Gastrocnemius medialis (tissue), 4 donors: ENCODE results near the gene RASSF1. TPM values are rescaled to one million over a fixed set of nuclear protein-coding genes. Genes with fewer than 3 reads are reported as not detected.
A peak's percentile ranks its signal among the peaks of the same experiment; 100 is the strongest.

Experiments used
- ATAC-seq, 2 donors: fragments of 150-250 bp; one replicate each; pipeline ENCODE4 v1.9.1; 2016
- DNase-seq, 2 donors: peaks; one replicate each; pipeline ENCODE4 v3.0.0-alpha.2; 2019
- H3K27ac ChIP-seq, 4 donors: fragments of 200-600 bp; sonication (generic); 1 replicate in 1 of 4; 2 replicates in 3 of 4; pipeline ENCODE4 v1.5.1; 2016 to 2018; ENCODE audit warnings: mild to moderate bottlenecking in 2 of 4, moderate library complexity in 1 of 4
- H3K27me3 ChIP-seq, 3 donors: fragments of 200-600 bp; sonication (generic) in 2 of 3; 1 replicate in 1 of 3; 2 replicates in 2 of 3; pipeline versions ENCODE4 v1.5.1 to v1.6.0; 2016 to 2019; ENCODE audit warnings: mild to moderate bottlenecking in 1 of 3, moderate library complexity in 1 of 3
- H3K36me3 ChIP-seq, 2 donors: fragments of 200-600 bp; sonication (generic) in 1 of 2; one replicate each; pipeline ENCODE4 v1.5.1; 2017 to 2018
- H3K4me1 ChIP-seq, 2 donors: fragments of 200-600 bp; sonication (generic) in 1 of 2; one replicate each; pipeline ENCODE4 v1.5.1; 2016 to 2017; ENCODE audit warnings: mild to moderate bottlenecking in 2 of 2
- H3K4me3 ChIP-seq, 4 donors: fragments of 200-600 bp; sonication (generic) in 3 of 4; 1 replicate in 1 of 4; 2 replicates in 3 of 4; pipeline ENCODE4 v1.5.1; 2016 to 2019; ENCODE audit warnings: mild to moderate bottlenecking in 2 of 4
- H3K9me3 ChIP-seq, 3 donors: fragments of 200-600 bp; sonication (generic) in 2 of 3; 1 replicate in 1 of 3; 2 replicates in 2 of 3; pipeline ENCODE4 v1.5.1; 2016 to 2019
- CTCF ChIP-seq, 5 experiments: fragments of 450-650 bp in 3 of 5; fragments of 200-600 bp in 2 of 5; sonication (generic) in 2 of 5; IDR thresholded peaks in 4 of 5; conservative IDR thresholded peaks in 1 of 5; 1 replicate in 4 of 5; 2 replicates in 1 of 5; pipeline ENCODE4 v1.5.1; 2016 to 2019; ENCODE audit warnings: antibody characterized with exemption in 5 of 5, mild to moderate bottlenecking in 3 of 5, moderate library complexity in 3 of 5
- POLR2A ChIP-seq, 2 donors: fragments of 450-650 bp; IDR thresholded peaks; one replicate each; pipeline ENCODE4 v1.6.1; 2017; ENCODE audit warnings: antibody characterized with exemption in 2 of 2, mild to moderate bottlenecking in 2 of 2, moderate library complexity in 2 of 2
- in situ Hi-C, 4 donors: fragments of 200-750 bp; cut with MboI; loops; one replicate each; pipeline versions ENCODE4 v1.15.0 to v1.8.0; 2017; ENCODE audit warnings: low sequenced_read_pairs in 4 of 4
- intact Hi-C: fragments of 100-400 bp; cut with DNase I; formaldehyde crosslinking; loops from one replicate; pipeline ENCODE4 v1.15.1; 2023; ENCODE audit warnings: low total_unique reads
- total RNA-seq, 4 donors: library from RNA; depleted of rRNA; stranded (reverse); fragments of >200 nt; gene quantifications; one replicate each; pipeline versions ENCODE4 v1.1.0 to v1.2.3, GENCODE V29; 2016

The RASSF1 gene
- total RNA-seq, 4 donors from 2014 or later, result 13.3 to 22.5 (median 18.0) TPM

- ATAC-seq (no peak), DNase-seq (no peak)
- H3K27me3 ChIP-seq, result no peaks in the 10 kb centered on the region
- intact Hi-C loops (no loop called here), in situ Hi-C loops (loop anchor here in 1 of 4 donors (25.0 kb wide), 1 partner anchor 357 kb away; the partner anchor contains the start of genes MON1A and RBM6)
- H3K27ac ChIP-seq, result peak overlapping the region in 3 of 4 donors; percentile 97 to 98 (median 97)
- no peak overlapping the region for H3K4me3 ChIP-seq
- TF ChIP-seq CTCF (IDR thresholded peaks at IDR 0.05 in 4 of 5, conservative IDR thresholded peaks at IDR 0.05 in 1 of 5) (no peak), POLR2A (IDR thresholded peaks at IDR 0.05) (no peak)
- H3K36me3 ChIP-seq, result peaks cover 0 to 22% of the 10 kb centered on the region in 2 donors
- peaks cover 28 to 35% of the 10 kb centered on the region in 2 donors for H3K4me1 ChIP-seq
- H3K9me3 ChIP-seq, result no peaks in the 10 kb centered on the region
These were observed 46.5 kb downstream of the RASSF1 start for GRCh38 chr3:50294089-50294488.

- Histone ChIP-seq H3K4me1 (peaks cover 22 to 28% of the 10 kb centered on the region in 2 donors), H3K36me3 (peaks cover 0 to 30% of the 10 kb centered on the region in 2 donors), H3K27ac (peak overlapping the region; percentile 97 to 99 (median 98)), H3K27me3 (no peaks in the 10 kb centered on the region), H3K9me3 (no peaks in the 10 kb centered on the region), H3K4me3 (peak overlapping the region; percentile 60 to 96 (median 94))
- DNase-seq (peak in 1 of 2 donors; percentile 49), ATAC-seq (peak in 1 of 2 donors; percentile 1)
- TF ChIP-seq POLR2A (IDR thresholded peaks at IDR 0.05), result no peak
- no peak for TF ChIP-seq CTCF (IDR thresholded peaks at IDR 0.05 in 4 of 5, conservative IDR thresholded peaks at IDR 0.05 in 1 of 5)
- intact Hi-C loops, result no loop called here
- in situ Hi-C loops, result loop anchor here in 1 of 4 donors (25.0 kb wide), 1 partner anchor 356 kb away; the partner anchor contains the start of genes MON1A and RBM6
These were observed 47.4 kb downstream of the RASSF1 start for GRCh38 chr3:50293079-50293801.

- Histone ChIP-seq H3K36me3 (peaks cover 0 to 38% of the 10 kb centered on the region in 2 donors), H3K27me3 (no peaks in the 10 kb centered on the region), H3K4me1 (peaks cover 20 to 23% of the 10 kb centered on the region in 2 donors), H3K27ac (peak within 1 kb of the TSS; percentile 97 to 99 (median 98)), H3K9me3 (no peaks in the 10 kb centered on the region), H3K4me3 (peak within 1 kb of the TSS; percentile 81 to 96 (median 94))
- peak; percentile 87 for ATAC-seq
- intact Hi-C loops, result no loop called here
- TF ChIP-seq POLR2A (IDR thresholded peaks at IDR 0.05) (peak; percentile 82 to 87), CTCF (IDR thresholded peaks at IDR 0.05 in 4 of 5, conservative IDR thresholded peaks at IDR 0.05 in 1 of 5) (no peak)
- in situ Hi-C loops, result loop anchor here in 1 of 4 donors (25.0 kb wide), 1 partner anchor 355 kb away; the partner anchor contains the start of genes MON1A and RBM6
- DNase-seq, result peak; percentile 97 to 98
These were observed 48.2 kb downstream of the RASSF1 start, which contains the start of gene IFRD2 for GRCh38 chr3:50292159-50293078. TSS of gene IFRD2 (minus strand) at chr3:50292429. CDS start at chr3:50292274, 155 bp downstream.

- in situ Hi-C loops (loop anchor here in 1 of 4 donors (25.0 kb wide), 1 partner anchor 353 kb away; the partner anchor contains the start of genes MON1A and RBM6), intact Hi-C loops (no loop called here)
- no peak for ATAC-seq
- Histone ChIP-seq H3K9me3 (no peaks in the 10 kb centered on the region), H3K27ac (peak overlapping the region; percentile 97 to 99 (median 98)), H3K4me1 (peaks cover 20 to 23% of the 10 kb centered on the region in 2 donors), H3K36me3 (peaks cover 0 to 38% of the 10 kb centered on the region in 2 donors), H3K4me3 (no peak overlapping the region), H3K27me3 (no peaks in the 10 kb centered on the region)
- no peak for DNase-seq
- TF ChIP-seq POLR2A (IDR thresholded peaks at IDR 0.05), result no peak
- TF ChIP-seq CTCF (IDR thresholded peaks at IDR 0.05 in 4 of 5, conservative IDR thresholded peaks at IDR 0.05 in 1 of 5), result no peak
These were observed 50.4 kb downstream of the RASSF1 start for GRCh38 chr3:50290161-50290641.
